Osteoblast (primary cell): ENCODE data around the gene CENPW. TPM values are rescaled to one million over a fixed set of nuclear protein-coding genes. Genes with fewer than 3 reads are reported as not detected.

Experiments used
- DNase-seq: peaks from one replicate; pipeline ENCODE4 v3.0.0; 2011; ENCODE audit warnings: low spot score, mixed read lengths; ENCODE audit not compliant: insufficient read length; ENCODE audit errors: missing footprints
- H2AFZ ChIP-seq: 2 replicates; pipeline ENCODE4 v1.6.0; 2011; ENCODE audit warnings: mild to moderate bottlenecking, low read length
- H3K27ac ChIP-seq: 2 replicates; pipeline ENCODE4 v1.5.1; 2011; ENCODE audit warnings: mild to moderate bottlenecking, low read depth, low read length, moderate library complexity
- H3K27me3 ChIP-seq: 2 replicates; pipeline ENCODE4 v1.6.0; 2012; ENCODE audit warnings: mild to moderate bottlenecking, control low read depth, inconsistent platforms, low read length, moderate library complexity; ENCODE audit not compliant: insufficient read depth
- H3K36me3 ChIP-seq: 2 replicates; pipeline ENCODE4 v1.5.1; 2011; ENCODE audit warnings: mild to moderate bottlenecking, low read length, control low read depth, moderate library complexity; ENCODE audit not compliant: insufficient read depth
- H3K4me1 ChIP-seq: 2 replicates; pipeline ENCODE4 v1.5.1; 2011; ENCODE audit warnings: mild to moderate bottlenecking, low read length, control low read depth, moderate library complexity; ENCODE audit not compliant: insufficient read depth
- H3K4me2 ChIP-seq: 2 replicates; pipeline ENCODE4 v1.6.0; 2011; ENCODE audit warnings: mild to moderate bottlenecking, low read length; ENCODE audit not compliant: insufficient read depth
- H3K4me3 ChIP-seq: fragments of 200-600 bp; sonication (generic); 3 replicates; pipeline ENCODE4 v1.5.1; 2012; ENCODE audit warnings: mild to moderate bottlenecking, low read length, inconsistent platforms; ENCODE audit not compliant: insufficient read depth
- H3K79me2 ChIP-seq: 2 replicates; pipeline ENCODE4 v1.6.0; 2012; ENCODE audit warnings: mild to moderate bottlenecking, low read length, control low read depth, inconsistent platforms; ENCODE audit not compliant: insufficient read depth
- H3K9me3 ChIP-seq: 2 replicates; pipeline ENCODE4 v1.5.1; 2011; ENCODE audit warnings: low read depth, low read length, control low read depth
- H4K20me1 ChIP-seq: 2 replicates; pipeline ENCODE4 v1.6.0; 2012; ENCODE audit warnings: mild to moderate bottlenecking, low read length, control low read depth; ENCODE audit not compliant: insufficient read depth
- CTCF ChIP-seq: IDR thresholded peaks from 2 replicates; pipeline ENCODE4 v1.5.1; 2011; ENCODE audit warnings: mild to moderate bottlenecking, low read depth, low read length, moderate library complexity; ENCODE audit errors: extremely low read depth
- total RNA-seq: library from RNA; depleted of rRNA; stranded (reverse); fragments of >200 nt; gene quantifications from 2 replicates; pipeline ENCODE4 v1.2.3, GENCODE V29; 2012

CENPW gene
- total RNA-seq, 1 donor = 1.1 TPM

- Histone ChIP-seq H3K79me2 (no peaks in the 10 kb centered on the region), H3K27ac (no peak overlapping the region), H3K4me2 (no peak overlapping the region), H3K9me3 (no peaks in the 10 kb centered on the region), H2AFZ (no peak overlapping the region), H3K4me1 (no peaks in the 10 kb centered on the region), H3K27me3 (no peaks in the 10 kb centered on the region), H4K20me1 (no peaks in the 10 kb centered on the region), H3K36me3 (no peaks in the 10 kb centered on the region), H3K4me3 (no peak overlapping the region)
- no peak for DNase-seq
- TF ChIP-seq CTCF = no peak
Observed at GRCh38 chr6:126351960-126352359, 12.0 kb downstream of the CENPW start.

- Histone ChIP-seq H3K27me3 (no peaks in the 10 kb centered on the region), H3K9me3 (no peaks in the 10 kb centered on the region), H4K20me1 (no peaks in the 10 kb centered on the region), H3K4me1 (no peaks in the 10 kb centered on the region), H3K79me2 (no peaks in the 10 kb centered on the region), H2AFZ (no peak overlapping the region), H3K27ac (no peak overlapping the region), H3K36me3 (no peaks in the 10 kb centered on the region), H3K4me2 (no peak overlapping the region), H3K4me3 (no peak overlapping the region)
- TF ChIP-seq CTCF = no peak
- no peak for DNase-seq
Observed at GRCh38 chr6:126352514-126352913, 12.6 kb downstream of the CENPW start.

GRCh38 chr6:126356526-126356925 lies 16.6 kb downstream of the CENPW start:
- Histone ChIP-seq H2AFZ (no peak overlapping the region), H4K20me1 (no peaks in the 10 kb centered on the region), H3K27ac (no peak overlapping the region), H3K9me3 (peaks cover 2% of the 10 kb centered on the region), H3K4me1 (no peaks in the 10 kb centered on the region), H3K36me3 (no peaks in the 10 kb centered on the region), H3K79me2 (no peaks in the 10 kb centered on the region), H3K4me3 (no peak overlapping the region), H3K4me2 (no peak overlapping the region), H3K27me3 (no peaks in the 10 kb centered on the region)
- TF ChIP-seq CTCF = no peak
- no peak for DNase-seq

- no peaks in the 10 kb centered on the region for H3K27me3 ChIP-seq
- no peaks in the 10 kb centered on the region for H4K20me1 ChIP-seq
- H3K4me1 ChIP-seq = no peaks in the 10 kb centered on the region
- no peak overlapping the region for H3K27ac ChIP-seq
- H3K79me2 ChIP-seq = no peaks in the 10 kb centered on the region
- no peak for TF ChIP-seq CTCF
- no peak overlapping the region for H3K4me3 ChIP-seq
- H3K36me3 ChIP-seq = no peaks in the 10 kb centered on the region
- H3K4me2 ChIP-seq = no peak overlapping the region
- H3K9me3 ChIP-seq = peaks cover 2% of the 10 kb centered on the region
- no peak overlapping the region for H2AFZ ChIP-seq
- DNase-seq = no peak
Observed at GRCh38 chr6:126359936-126360537, 20.1 kb downstream of the CENPW start.
